ENCODE results near the gene STXBP5.

DNA sequence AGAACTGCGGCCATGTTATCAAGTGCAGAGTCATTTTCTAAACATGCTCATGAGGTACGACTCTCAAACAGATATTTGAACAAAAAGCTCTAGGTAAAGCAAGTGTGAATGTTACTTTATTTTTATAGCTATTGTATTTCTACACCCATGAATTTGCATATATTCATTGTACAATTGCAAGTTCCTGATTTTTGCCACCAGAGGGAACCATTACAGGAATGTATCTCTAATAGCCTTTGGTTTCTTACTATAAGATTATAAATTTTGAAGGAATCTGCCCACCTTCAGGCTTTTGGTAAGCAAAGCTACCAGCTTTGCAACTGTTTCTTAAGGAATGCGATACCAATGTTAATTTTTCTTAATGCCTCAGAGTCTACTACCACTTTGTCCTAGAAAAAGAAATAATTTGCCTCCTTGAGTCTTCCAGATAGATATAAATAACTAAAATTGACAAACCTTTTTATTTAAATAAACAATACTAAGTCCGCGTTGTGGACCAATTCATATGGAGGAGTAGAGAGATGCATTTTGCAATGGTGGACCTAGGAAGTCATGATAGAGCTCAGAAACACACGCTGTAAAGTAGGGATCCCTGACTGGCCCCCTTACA, 178.8 kb downstream of the STXBP5 start:
- TF ChIP-seq GATA3 (IDR thresholded peaks at IDR 0.05; ENCODE audit: low read depth, low read length) (no peak), GATA2 (IDR thresholded peaks at IDR 0.05; ENCODE audit: low read depth, low read length) (no peak)
